HepG2 (cell line): ENCODE measurements around the gene GART. TPM values are rescaled to one million over a fixed set of nuclear protein-coding genes. Genes with fewer than 3 reads are reported as not detected.

Experiments
- FIP1L1 ChIP-seq: fragments of 200-400 bp; formaldehyde crosslinking; IDR thresholded peaks from 2 replicates; pipeline ENCODE4 v1.6.1; 2018; ENCODE audit warnings: low read depth, mild to moderate bottlenecking, low read length, moderate library complexity, borderline replicate concordance; ENCODE audit not compliant: insufficient read depth
- HNF4G ChIP-seq, 2 experiments: sonication (generic) in 1 of 2; formaldehyde crosslinking in 1 of 2; IDR thresholded peaks; 2 replicates each; pipeline versions ENCODE4 v1.4.0 to v1.6.1; 2011 to 2020; ENCODE audit warnings: borderline replicate concordance in 2 of 2, low read depth in 2 of 2, mild to moderate bottlenecking in 2 of 2, low read length in 1 of 2, missing genetic modification reagents in 1 of 2, moderate library complexity in 1 of 2
- KDM5A ChIP-seq: fragments of 200-600 bp; sonication (generic); IDR thresholded peaks from 2 replicates; pipeline ENCODE4 v1.7.0; 2018; ENCODE audit warnings: antibody characterized with exemption, mild to moderate bottlenecking, low read length, borderline replicate concordance
- KIAA2018 ChIP-seq: sonication (generic); formaldehyde crosslinking; IDR thresholded peaks from 2 replicates; pipeline ENCODE4 v1.5.0; 2020; ENCODE audit warnings: mild to moderate bottlenecking, missing genetic modification reagents, borderline replicate concordance
- KLF6 ChIP-seq: IDR thresholded peaks from 2 replicates; pipeline ENCODE4 v1.8.0; 2016; ENCODE audit warnings: missing biosample characterization, missing genetic modification reagents
- NFRKB ChIP-seq: fragments of 450-650 bp; IDR thresholded peaks from 2 replicates; pipeline ENCODE4 v1.6.1; 2017
- RFXAP ChIP-seq: sonication (generic); formaldehyde crosslinking; IDR thresholded peaks from 2 replicates; pipeline ENCODE4 v1.4.0; 2020; ENCODE audit warnings: missing genetic modification reagents, borderline replicate concordance
- SUZ12 ChIP-seq: fragments of 150-350 bp; IDR thresholded peaks from 2 replicates; pipeline ENCODE4 v1.6.1; 2014; ENCODE audit warnings: low read depth, low read length
- ZFP37 ChIP-seq: sonication (generic); formaldehyde crosslinking; IDR thresholded peaks from 2 replicates; pipeline ENCODE4 v1.4.0; 2020; ENCODE audit warnings: missing genetic modification reagents, borderline replicate concordance
- ZGPAT ChIP-seq: IDR thresholded peaks from 2 replicates; pipeline ENCODE4 v1.6.1; 2016; ENCODE audit warnings: mild to moderate bottlenecking
- ZKSCAN8 ChIP-seq: IDR thresholded peaks from 2 replicates; pipeline ENCODE4 v1.6.1; 2016; ENCODE audit warnings: borderline replicate concordance, missing genetic modification reagents, missing compliant biosample characterization
- ZNF235 ChIP-seq: sonication (generic); formaldehyde crosslinking; IDR thresholded peaks from 2 replicates; pipeline ENCODE4 v1.8.1; 2023; ENCODE audit warnings: mild to moderate bottlenecking, missing genetic modification reagents, borderline replicate concordance
- ZNF543 ChIP-seq: sonication (generic); formaldehyde crosslinking; IDR thresholded peaks from 2 replicates; pipeline ENCODE4 v1.4.0; 2020; ENCODE audit warnings: mild to moderate bottlenecking, missing genetic modification reagents
- ZNF552 ChIP-seq: sonication (generic); formaldehyde crosslinking; IDR thresholded peaks from 2 replicates; pipeline ENCODE4 v1.9.0; 2022; ENCODE audit warnings: missing genetic modification reagents, mild to moderate bottlenecking, borderline replicate concordance
- ZNF572 ChIP-seq: sonication (generic); formaldehyde crosslinking; IDR thresholded peaks from 2 replicates; pipeline ENCODE4 v1.5.1; 2020; ENCODE audit warnings: mild to moderate bottlenecking, missing genetic modification reagents
- polyA plus RNA-seq, 8 experiments: library from polyadenylated mRNA; depleted of rRNA in 3 of 8; stranded (reverse) in 7 of 8; unstranded in 1 of 8; fragments of >200 nt; fragmentation: Illumina TruSeq in 4 of 8; extraction: Trizol in 4 of 8; gene quantifications; 2 replicates each; pipeline versions ENCODE4 v1.2.1 to v1.2.3, GENCODE V29; 2011 to 2016; ENCODE audit warnings: low read depth in 4 of 8, missing spikeins in 1 of 8, mixed read lengths in 1 of 8; ENCODE audit not compliant: insufficient read depth in 1 of 8
- total RNA-seq, 5 experiments: library from RNA; depleted of rRNA; stranded (reverse); fragments of >200 nt; fragmentation: Illumina TruSeq; extraction: Trizol; gene quantifications; 2 replicates each; pipeline ENCODE4 v1.2.3, GENCODE V29; 2016; ENCODE audit warnings: low read depth in 1 of 5
- TF ChIP-seq, protein P1 (sequence below): sonication (generic); formaldehyde crosslinking; IDR thresholded peaks from 2 replicates; pipeline ENCODE4 v1.5.0; 2020; ENCODE audit warnings: missing genetic modification reagents
- TF ChIP-seq, protein P2 (sequence below): sonication (generic); formaldehyde crosslinking; IDR thresholded peaks from 2 replicates; pipeline ENCODE4 v1.4.0; 2020; ENCODE audit warnings: low read depth, mild to moderate bottlenecking, missing genetic modification reagents

The GART gene
- total and polyA plus RNA-seq, 2 of the 13 experiments (the other 11 are each of a cell fraction or from before 2014, with no cell fraction given): 17.9 to 109 TPM

GRCh38 chr21:33479679-33480480 lies 62.0 kb downstream of the GART start, which contains the start of gene TMEM50B (continued):
- TF ChIP-seq KIAA2018 (CRISPR knock-in tag): no peak
- TF ChIP-seq KLF6 (CRISPR knock-in tag): peak; percentile 48; the same call in 1 of the 2 replicates
- TF ChIP-seq NFRKB: no peak
- TF ChIP-seq ZFP37 (CRISPR knock-in tag): no peak
- no peak for TF ChIP-seq FIP1L1
- TF ChIP-seq RFXAP (CRISPR knock-in tag): peak; percentile 58; the same call in 1 of the 2 replicates
- TF ChIP-seq, protein P1, sequence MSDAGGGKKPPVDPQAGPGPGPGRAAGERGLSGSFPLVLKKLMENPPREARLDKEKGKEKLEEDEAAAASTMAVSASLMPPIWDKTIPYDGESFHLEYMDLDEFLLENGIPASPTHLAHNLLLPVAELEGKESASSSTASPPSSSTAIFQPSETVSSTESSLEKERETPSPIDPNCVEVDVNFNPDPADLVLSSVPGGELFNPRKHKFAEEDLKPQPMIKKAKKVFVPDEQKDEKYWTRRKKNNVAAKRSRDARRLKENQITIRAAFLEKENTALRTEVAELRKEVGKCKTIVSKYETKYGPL (CRISPR knock-in tag): peak; percentile 60; the same call in 1 of the 2 replicates
- TF ChIP-seq SUZ12: no peak
- TF ChIP-seq, protein P2, sequence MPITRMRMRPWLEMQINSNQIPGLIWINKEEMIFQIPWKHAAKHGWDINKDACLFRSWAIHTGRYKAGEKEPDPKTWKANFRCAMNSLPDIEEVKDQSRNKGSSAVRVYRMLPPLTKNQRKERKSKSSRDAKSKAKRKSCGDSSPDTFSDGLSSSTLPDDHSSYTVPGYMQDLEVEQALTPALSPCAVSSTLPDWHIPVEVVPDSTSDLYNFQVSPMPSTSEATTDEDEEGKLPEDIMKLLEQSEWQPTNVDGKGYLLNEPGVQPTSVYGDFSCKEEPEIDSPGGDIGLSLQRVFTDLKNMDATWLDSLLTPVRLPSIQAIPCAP (CRISPR knock-in tag): no peak
- no peak for TF ChIP-seq ZNF572 (CRISPR knock-in tag)
- no peak for TF ChIP-seq ZKSCAN8 (CRISPR knock-in tag)
- TF ChIP-seq HNF4G (IDR thresholded peaks at IDR 0.05; ENCODE audit: borderline replicate concordance, low read depth, low read length): no peak
- TF ChIP-seq HNF4G (CRISPR knock-in tag; IDR thresholded peaks at IDR 0.05; ENCODE audit: borderline replicate concordance, low read depth): peak; percentile 31; the same call in 1 of the 2 replicates
- no peak for TF ChIP-seq ZNF235 (CRISPR knock-in tag)
- no peak; the same call in none of the 2 replicates for TF ChIP-seq KDM5A
- no peak; the same call in 1 of the 2 replicates for TF ChIP-seq ZNF543 (CRISPR knock-in tag)
- TF ChIP-seq ZNF552 (CRISPR knock-in tag): no peak
- TF ChIP-seq ZGPAT (CRISPR knock-in tag): peak; percentile 49; the same call in 1 of the 2 replicates
